ENCODE results near the gene ABI1. TPM values are rescaled to one million over a fixed set of nuclear protein-coding genes. Genes with fewer than 3 reads are reported as not detected.

Gene ABI1
- total and polyA plus RNA-seq, 2 donors (not counting 1 experiment from before 2014, with no cell fraction given): 37.8 to 80.5 TPM

DNA sequence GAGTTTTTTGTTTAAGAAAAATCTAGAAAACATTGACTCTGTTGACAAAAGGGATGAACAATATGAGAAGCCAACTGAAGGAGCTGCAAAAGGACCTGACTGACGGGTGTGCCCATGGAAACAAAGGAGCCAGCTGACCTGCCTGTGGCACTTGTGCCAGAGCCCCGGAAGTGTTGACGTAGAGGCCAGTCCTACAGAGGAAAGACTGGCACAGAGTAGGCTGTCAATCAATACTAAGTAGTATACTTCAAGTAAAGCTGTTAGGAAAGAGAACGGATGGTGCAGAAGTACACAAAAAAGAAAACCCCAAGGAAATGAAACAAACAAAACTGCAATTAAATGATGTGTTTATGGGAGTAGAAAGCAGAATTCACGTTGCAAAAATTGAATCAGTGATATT lies 19.0 kb upstream of the ABI1 start:
- Histone ChIP-seq H3K4me2 (replicated peaks; ENCODE audit: low read depth, low read length, poor library complexity, severe bottlenecking) (no peak overlapping the region), H3K27me3 (replicated peaks in 1 of 4; ENCODE audit: control extremely low read depth in 1 of 4, control insufficient read depth in 3 of 4, insufficient read depth in 4 of 4, low read length in 3 of 4) (peaks cover 0 to 3% (median 1%) of the 10 kb centered on the region in 4 experiments), H3K4me3 (ENCODE audit: control extremely low read depth in 1 of 5, extremely low read depth in 1 of 5, insufficient read depth in 1 of 5, low read depth in 2 of 5, low read length in 4 of 5) (no peak overlapping the region), H3K9me3 (ENCODE audit: control extremely low read depth in 1 of 3, control insufficient read depth in 2 of 3, insufficient read depth in 1 of 3, low read length in 2 of 3) (no peaks in the 10 kb centered on the region), H3K9ac (ENCODE audit: low read length) (no peak overlapping the region), H3K27ac (ENCODE audit: low read length in 2 of 2) (no peak overlapping the region), H3K79me2 (ENCODE audit: control insufficient read depth, insufficient read depth, low read length) (no peaks in the 10 kb centered on the region), H3K36me3 (replicated peaks in 1 of 2; ENCODE audit: control extremely low read depth in 1 of 2, control insufficient read depth in 1 of 2, extremely low read depth in 1 of 2, insufficient read depth in 2 of 2, low read length in 1 of 2) (no peaks in the 10 kb centered on the region), H2AFZ (ENCODE audit: insufficient read depth, low read depth, low read length, poor library complexity, severe bottlenecking) (no peak overlapping the region), H4K20me1 (ENCODE audit: control insufficient read depth, insufficient read depth, low read length, poor library complexity, severe bottlenecking) (no peaks in the 10 kb centered on the region), H3K4me1 (ENCODE audit: control insufficient read depth in 2 of 2, insufficient read depth in 2 of 2, low read length in 2 of 2) (no peaks in the 10 kb centered on the region)
- ATAC-seq (ENCODE audit: low read depth) (no peak), DNase-seq (no peak)
- Mint-ChIP-seq H3K27me3 (peaks cover 18% of the 10 kb centered on the region), H3K9me3 (ENCODE audit: insufficient read depth) (no peaks in the 10 kb centered on the region), H3K4me3 (no peak overlapping the region), H3K27ac (no peak overlapping the region), H3K4me1 (peaks cover 1% of the 10 kb centered on the region)
- CTCF ChIA-PET: interaction anchor here (0.9 to 16.5 kb wide), 3 partner anchors 18 to 197 kb away, joined by 3 to 452 read pairs (median 17); partner anchors contain the start of gene ABI1
- no peak for TF ChIP-seq EZH2 (IDR thresholded peaks at IDR 0.05; ENCODE audit: borderline replicate concordance, insufficient read depth, low read depth, low read length, poor library complexity, severe bottlenecking)
- TF ChIP-seq, protein P1, sequence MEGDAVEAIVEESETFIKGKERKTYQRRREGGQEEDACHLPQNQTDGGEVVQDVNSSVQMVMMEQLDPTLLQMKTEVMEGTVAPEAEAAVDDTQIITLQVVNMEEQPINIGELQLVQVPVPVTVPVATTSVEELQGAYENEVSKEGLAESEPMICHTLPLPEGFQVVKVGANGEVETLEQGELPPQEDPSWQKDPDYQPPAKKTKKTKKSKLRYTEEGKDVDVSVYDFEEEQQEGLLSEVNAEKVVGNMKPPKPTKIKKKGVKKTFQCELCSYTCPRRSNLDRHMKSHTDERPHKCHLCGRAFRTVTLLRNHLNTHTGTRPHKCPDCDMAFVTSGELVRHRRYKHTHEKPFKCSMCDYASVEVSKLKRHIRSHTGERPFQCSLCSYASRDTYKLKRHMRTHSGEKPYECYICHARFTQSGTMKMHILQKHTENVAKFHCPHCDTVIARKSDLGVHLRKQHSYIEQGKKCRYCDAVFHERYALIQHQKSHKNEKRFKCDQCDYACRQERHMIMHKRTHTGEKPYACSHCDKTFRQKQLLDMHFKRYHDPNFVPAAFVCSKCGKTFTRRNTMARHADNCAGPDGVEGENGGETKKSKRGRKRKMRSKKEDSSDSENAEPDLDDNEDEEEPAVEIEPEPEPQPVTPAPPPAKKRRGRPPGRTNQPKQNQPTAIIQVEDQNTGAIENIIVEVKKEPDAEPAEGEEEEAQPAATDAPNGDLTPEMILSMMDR (IDR thresholded peaks at IDR 0.05): no peak
- POLR2A ChIA-PET: no interaction called here
- WGBS (ENCODE audit: insufficient coverage): 85% methylated on average over 2 of the region's 5 CpGs
- intact Hi-C loops (cut with micrococcal nuclease): loop anchor here (5.0 kb wide), 1 partner anchor 272 kb away; no protein-coding TSS in a partner anchor

DNA sequence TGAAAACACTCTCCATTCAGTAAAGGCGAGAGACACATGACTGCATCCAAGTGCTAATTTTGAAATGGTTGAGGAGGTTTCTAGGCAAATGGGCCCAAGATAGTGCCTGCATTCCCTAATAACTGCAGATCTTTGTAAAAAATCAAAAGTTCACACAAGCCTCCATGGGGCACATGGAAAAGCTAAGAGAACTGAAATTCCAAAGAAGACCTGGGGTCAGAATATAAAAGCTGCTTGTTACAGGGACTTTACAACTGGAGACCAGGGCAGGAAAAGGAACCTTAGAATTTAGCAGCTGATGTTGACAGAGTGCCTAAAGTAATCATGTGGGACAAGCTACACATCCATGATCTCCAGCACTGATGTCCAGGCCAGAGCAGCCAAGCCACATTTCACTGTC lies 10.0 kb upstream of the ABI1 start:
- Histone ChIP-seq H4K20me1 (ENCODE audit: control insufficient read depth, insufficient read depth, low read length, poor library complexity, severe bottlenecking) (no peaks in the 10 kb centered on the region), H3K27me3 (replicated peaks in 1 of 4; ENCODE audit: control extremely low read depth in 1 of 4, control insufficient read depth in 3 of 4, insufficient read depth in 4 of 4, low read length in 3 of 4) (no peaks in the 10 kb centered on the region), H3K4me3 (ENCODE audit: control extremely low read depth in 1 of 5, extremely low read depth in 1 of 5, insufficient read depth in 1 of 5, low read depth in 2 of 5, low read length in 4 of 5) (no peak overlapping the region), H3K4me1 (ENCODE audit: control insufficient read depth in 2 of 2, insufficient read depth in 2 of 2, low read length in 2 of 2) (peaks cover 3 to 8% of the 10 kb centered on the region in 2 donors), H3K36me3 (replicated peaks in 1 of 2; ENCODE audit: control extremely low read depth in 1 of 2, control insufficient read depth in 1 of 2, extremely low read depth in 1 of 2, insufficient read depth in 2 of 2, low read length in 1 of 2) (no peaks in the 10 kb centered on the region), H3K4me2 (replicated peaks; ENCODE audit: low read depth, low read length, poor library complexity, severe bottlenecking) (no peak overlapping the region), H2AFZ (ENCODE audit: insufficient read depth, low read depth, low read length, poor library complexity, severe bottlenecking) (no peak overlapping the region), H3K79me2 (ENCODE audit: control insufficient read depth, insufficient read depth, low read length) (no peaks in the 10 kb centered on the region), H3K9ac (ENCODE audit: low read length) (no peak overlapping the region), H3K9me3 (ENCODE audit: control extremely low read depth in 1 of 3, control insufficient read depth in 2 of 3, insufficient read depth in 1 of 3, low read length in 2 of 3) (no peaks in the 10 kb centered on the region), H3K27ac (ENCODE audit: low read length in 2 of 2) (no peak overlapping the region)
- intact Hi-C loops (cut with micrococcal nuclease): no loop called here
- ChIA-PET POLR2A (no interaction called here), CTCF (interaction anchor here (0.7 to 1.9 kb wide), 3 partner anchors 9 to 144 kb away, joined by 3 to 12 read pairs (median 5); partner anchors contain the start of gene ABI1)
- TF ChIP-seq, protein P1 (IDR thresholded peaks at IDR 0.05): no peak
- TF ChIP-seq EZH2 (IDR thresholded peaks at IDR 0.05; ENCODE audit: borderline replicate concordance, insufficient read depth, low read depth, low read length, poor library complexity, severe bottlenecking): no peak
- Mint-ChIP-seq H3K27me3 (peaks cover 6% of the 10 kb centered on the region), H3K4me3 (no peak overlapping the region), H3K4me1 (peaks cover 6% of the 10 kb centered on the region), H3K9me3 (ENCODE audit: insufficient read depth) (no peaks in the 10 kb centered on the region), H3K27ac (no peak overlapping the region)
- no peak for ATAC-seq (ENCODE audit: low read depth)
- no peak for DNase-seq
- WGBS (ENCODE audit: insufficient coverage): no CpG with 5 or more reads among the region's 1 CpG

Data from B cell (primary cell).